Upper lobe of right lung (tissue), 1 donor: ENCODE results near the gene CDKN2AIPNL. TPM values are rescaled to one million over a fixed set of nuclear protein-coding genes. Genes with fewer than 3 reads are reported as not detected.

ENCODE experiments used
- ATAC-seq: fragments of 200-7000 bp; cut with Tn5 transposase; one replicate; pipeline ENCODE4 v1.9.1; 2020; ENCODE audit warnings: mild to moderate bottlenecking, moderate library complexity
- DNase-seq: peaks from one replicate; pipeline ENCODE4 v3.0.0-alpha.2; 2020
- H3K27ac ChIP-seq: fragments of 200-600 bp; one replicate; pipeline ENCODE4 v1.8.0; 2022
- H3K27me3 ChIP-seq: fragments of 200-600 bp; one replicate; pipeline ENCODE4 v1.8.0; 2022; ENCODE audit warnings: mild to moderate bottlenecking
- H3K36me3 ChIP-seq: fragments of 200-600 bp; one replicate; pipeline ENCODE4 v1.8.0; 2022
- H3K4me1 ChIP-seq: fragments of 200-600 bp; one replicate; pipeline ENCODE4 v1.8.0; 2022
- H3K4me3 ChIP-seq: fragments of 200-600 bp; one replicate; pipeline ENCODE4 v1.8.0; 2022; ENCODE audit warnings: mild to moderate bottlenecking
- H3K9me3 ChIP-seq: fragments of 200-600 bp; one replicate; pipeline ENCODE4 v1.8.0; 2022
- intact Hi-C: fragments of 100-400 bp; cut with DNase I; formaldehyde crosslinking; loops from one replicate; pipeline ENCODE4 v1.11.0; 2022
- total RNA-seq: library from RNA; stranded (reverse); fragmentation: NEBNext Ultra II Directional; extraction: Animal tissue kit (Norgen Biotek cat#: 25700); gene quantifications from one replicate; pipeline ENCODE4 v1.2.1, GENCODE V29; 2021
- TF ChIP-seq, protein P1 (sequence below): fragments of 200-600 bp; IDR thresholded peaks from one replicate; pipeline ENCODE4 v1.8.0; 2022; ENCODE audit warnings: antibody characterized with exemption
- donor health status: DM: no; HTN: yes; CAD: no; lungs with severe emphysema.

The CDKN2AIPNL gene
- total RNA-seq, 1 donor from 2014 or later, result 16.5 TPM

- TF ChIP-seq, protein P1, sequence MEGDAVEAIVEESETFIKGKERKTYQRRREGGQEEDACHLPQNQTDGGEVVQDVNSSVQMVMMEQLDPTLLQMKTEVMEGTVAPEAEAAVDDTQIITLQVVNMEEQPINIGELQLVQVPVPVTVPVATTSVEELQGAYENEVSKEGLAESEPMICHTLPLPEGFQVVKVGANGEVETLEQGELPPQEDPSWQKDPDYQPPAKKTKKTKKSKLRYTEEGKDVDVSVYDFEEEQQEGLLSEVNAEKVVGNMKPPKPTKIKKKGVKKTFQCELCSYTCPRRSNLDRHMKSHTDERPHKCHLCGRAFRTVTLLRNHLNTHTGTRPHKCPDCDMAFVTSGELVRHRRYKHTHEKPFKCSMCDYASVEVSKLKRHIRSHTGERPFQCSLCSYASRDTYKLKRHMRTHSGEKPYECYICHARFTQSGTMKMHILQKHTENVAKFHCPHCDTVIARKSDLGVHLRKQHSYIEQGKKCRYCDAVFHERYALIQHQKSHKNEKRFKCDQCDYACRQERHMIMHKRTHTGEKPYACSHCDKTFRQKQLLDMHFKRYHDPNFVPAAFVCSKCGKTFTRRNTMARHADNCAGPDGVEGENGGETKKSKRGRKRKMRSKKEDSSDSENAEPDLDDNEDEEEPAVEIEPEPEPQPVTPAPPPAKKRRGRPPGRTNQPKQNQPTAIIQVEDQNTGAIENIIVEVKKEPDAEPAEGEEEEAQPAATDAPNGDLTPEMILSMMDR, result no peak
- Histone ChIP-seq H3K4me3 (peak overlapping the region; percentile 89), H3K27me3 (no peaks in the 10 kb centered on the region), H3K4me1 (peaks cover 34% of the 10 kb centered on the region), H3K27ac (peak overlapping the region; percentile 100), H3K36me3 (peaks cover 9% of the 10 kb centered on the region), H3K9me3 (no peaks in the 10 kb centered on the region)
- ATAC-seq (no peak), DNase-seq (no peak)
- intact Hi-C loops, result no loop called here
Observed at GRCh38 chr5:134370311-134370870, 41.3 kb downstream of the CDKN2AIPNL start.

DNA sequence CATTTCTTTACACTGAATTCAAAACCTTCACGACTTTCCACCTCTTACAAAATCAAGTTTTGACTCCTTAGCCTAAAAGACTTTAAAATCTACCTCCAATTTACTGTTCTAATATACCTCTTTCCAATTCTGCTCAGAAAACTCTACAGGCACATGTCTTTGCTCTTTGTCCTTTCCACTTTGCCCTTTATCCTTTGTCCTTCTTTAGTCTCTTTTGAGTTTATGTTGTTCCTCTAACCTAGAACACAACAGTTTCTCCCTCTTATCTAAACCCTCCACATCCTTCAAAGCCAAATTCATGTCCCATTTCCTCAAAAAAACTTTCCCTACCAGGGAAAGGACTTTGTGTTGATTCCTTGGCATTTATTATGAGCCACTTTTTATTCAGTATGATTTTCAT is 46.1 kb downstream of the CDKN2AIPNL start:
- Histone ChIP-seq H3K36me3 (no peaks in the 10 kb centered on the region), H3K9me3 (no peaks in the 10 kb centered on the region), H3K27ac (no peak overlapping the region), H3K27me3 (no peaks in the 10 kb centered on the region), H3K4me1 (peaks cover 22% of the 10 kb centered on the region), H3K4me3 (no peak overlapping the region)
- TF ChIP-seq, protein P1, result no peak
- intact Hi-C loops, result no loop called here
- ATAC-seq (no peak), DNase-seq (no peak)

DNA sequence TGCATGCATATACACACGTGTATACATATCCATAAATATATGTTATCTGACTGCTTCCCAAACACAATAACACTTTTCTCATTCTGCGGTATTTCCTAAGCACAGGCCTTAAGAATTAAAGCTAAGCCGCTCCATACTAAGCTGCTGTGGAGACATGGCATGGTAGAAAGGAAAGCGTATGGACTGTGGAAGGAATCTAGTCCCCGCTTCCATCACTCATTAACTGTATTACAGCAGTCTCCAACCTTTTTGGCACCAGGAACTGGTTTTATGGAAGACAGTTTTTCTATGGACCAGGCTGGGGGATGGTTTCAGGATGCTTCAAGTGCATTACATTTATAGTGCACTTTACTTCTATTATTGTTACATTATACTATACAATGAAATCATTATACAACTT is 56.0 kb downstream of the CDKN2AIPNL start:
- no peak overlapping the region for H3K4me3 ChIP-seq
- no peak overlapping the region for H3K27ac ChIP-seq
- H3K4me1 ChIP-seq, result no peaks in the 10 kb centered on the region
- no peaks in the 10 kb centered on the region for H3K27me3 ChIP-seq
- no peaks in the 10 kb centered on the region for H3K36me3 ChIP-seq
- intact Hi-C loops, result no loop called here
- DNase-seq (no peak), ATAC-seq (no peak)
- no peaks in the 10 kb centered on the region for H3K9me3 ChIP-seq
- TF ChIP-seq, protein P1, result no peak

Other genes starting within 250 kb of the CDKN2AIPNL start
- 234 TPM for gene SKP1, start 234.9 kb downstream of the CDKN2AIPNL start, total RNA-seq
- 108 TPM for gene PPP2CA, start 185.8 kb downstream of the CDKN2AIPNL start, total RNA-seq
- gene CDKL3, start 44.7 kb downstream of the CDKN2AIPNL start, total RNA-seq, result 3.0 TPM
- gene UBE2B, start 40.3 kb downstream of the CDKN2AIPNL start, total RNA-seq, result 94.6 TPM
- gene JADE2, start 113.8 kb upstream of the CDKN2AIPNL start, total RNA-seq, result 86.7 TPM
- gene SAR1B, start 220.9 kb upstream of the CDKN2AIPNL start, total RNA-seq, result 75.9 TPM
- gene SEC24A, start 236.9 kb upstream of the CDKN2AIPNL start, total RNA-seq, result 21.7 TPM